Keratinocyte (primary cell): ENCODE results near the gene SPNS1. TPM values are rescaled to one million over a fixed set of nuclear protein-coding genes. Genes with fewer than 3 reads are reported as not detected.
"Not testable (repeated sequence)": the region's sequence is repeated elsewhere in the genome, so short reads cannot be mapped to it uniquely, and the experiment has no call there.

Source experiments
- DNase-seq: peaks from one replicate; pipeline ENCODE4 v3.0.0-alpha.2; 2011; ENCODE audit warnings: low read depth, missing footprints, low spot score
- FAIRE-seq: peaks from 2 replicates; lab custom pipeline; 2011; peaks lifted over from hg19 to GRCh38; lab: Jason Lieb, UNC
- H2AFZ ChIP-seq: 2 replicates; pipeline ENCODE4 v1.6.0; 2012; ENCODE audit warnings: low read length, control low read depth, inconsistent platforms; ENCODE audit not compliant: control insufficient read depth
- H3K27ac ChIP-seq: 2 replicates; pipeline ENCODE4 v1.5.1; 2011; ENCODE audit warnings: low read length; ENCODE audit not compliant: control insufficient read depth, insufficient read depth
- H3K27me3 ChIP-seq: 3 replicates; pipeline ENCODE4 v1.6.0; 2011; ENCODE audit warnings: low read length; ENCODE audit not compliant: control insufficient read depth, insufficient read depth; ENCODE audit errors: extremely low read depth
- H3K36me3 ChIP-seq, 2 experiments: 2 replicates in 1 of 2; 3 replicates in 1 of 2; pipeline ENCODE4 v1.5.1; 2011; ENCODE audit warnings: low read length in 2 of 2, mild to moderate bottlenecking in 1 of 2; ENCODE audit not compliant: control insufficient read depth in 2 of 2, insufficient read depth in 2 of 2; ENCODE audit errors: extremely low read depth in 1 of 2
- H3K4me1 ChIP-seq: 3 replicates; pipeline ENCODE4 v1.5.1; 2011; ENCODE audit warnings: low read length; ENCODE audit not compliant: control insufficient read depth, insufficient read depth; ENCODE audit errors: extremely low read depth
- H3K4me2 ChIP-seq: 3 replicates; pipeline ENCODE4 v1.6.0; 2011; ENCODE audit warnings: low read depth, low read length; ENCODE audit not compliant: control insufficient read depth, insufficient read depth; ENCODE audit errors: extremely low read depth
- H3K4me3 ChIP-seq, 3 experiments: fragments of 200-600 bp in 1 of 3; sonication (generic) in 1 of 3; 2 replicates in 2 of 3; 3 replicates in 1 of 3; pipeline ENCODE4 v1.5.1; 2011 to 2016; ENCODE audit warnings: low read length in 3 of 3, mild to moderate bottlenecking in 3 of 3, control low read depth in 2 of 3, inconsistent platforms in 1 of 3, low read depth in 1 of 3, mixed read lengths in 1 of 3, mixed run types in 1 of 3, moderate library complexity in 1 of 3; ENCODE audit not compliant: control insufficient read depth in 2 of 3, insufficient read depth in 2 of 3; ENCODE audit errors: extremely low read depth in 1 of 3
- H3K79me2 ChIP-seq: 2 replicates; pipeline ENCODE4 v1.6.0; 2012; ENCODE audit warnings: low read length; ENCODE audit not compliant: control insufficient read depth, insufficient read depth
- H3K9ac ChIP-seq: 3 replicates; pipeline ENCODE4 v1.6.0; 2011; ENCODE audit warnings: low read length; ENCODE audit not compliant: control insufficient read depth, insufficient read depth; ENCODE audit errors: extremely low read depth
- H3K9me1 ChIP-seq: 3 replicates; pipeline ENCODE4 v1.6.0; 2011; ENCODE audit warnings: low read length; ENCODE audit not compliant: control insufficient read depth, insufficient read depth; ENCODE audit errors: extremely low read depth
- H3K9me3 ChIP-seq: 2 replicates; pipeline ENCODE4 v1.5.1; 2012; ENCODE audit warnings: low read depth, low read length; ENCODE audit not compliant: control insufficient read depth
- H4K20me1 ChIP-seq: 3 replicates; pipeline ENCODE4 v1.6.0; 2011; ENCODE audit warnings: low read length; ENCODE audit not compliant: control insufficient read depth, insufficient read depth; ENCODE audit errors: extremely low read depth
- CTCF ChIP-seq, 3 experiments: IDR thresholded peaks in 1 of 3; conservative IDR thresholded peaks in 1 of 3; optimal IDR thresholded peaks in 1 of 3; 2 replicates in 2 of 3; 3 replicates in 1 of 3; pipeline versions ENCODE3 to v1.5.1; 2011; ENCODE audit warnings: low read length in 3 of 3, mild to moderate bottlenecking in 3 of 3, moderate library complexity in 2 of 3, control low read depth in 1 of 3, inconsistent platforms in 1 of 3; ENCODE audit not compliant: insufficient read depth in 2 of 3; ENCODE audit errors: extremely low read depth in 1 of 3
- EZH2 ChIP-seq: IDR thresholded peaks from one replicate; pipeline ENCODE4 v1.6.1; 2012; ENCODE audit warnings: inconsistent platforms, mild to moderate bottlenecking, low read length, moderate library complexity
- dilution Hi-C: fragments of 300-500 bp; cut with MboI; formaldehyde crosslinking; loops from one replicate; pipeline ENCODE4 v1.7.0; 2020; ENCODE audit warnings: low sequenced_read_pairs; ENCODE audit not compliant: extremely low pct_ligation_motif_present
- polyA plus RNA-seq, 5 experiments: library from polyadenylated mRNA; depleted of rRNA in 3 of 5; stranded (reverse) in 3 of 5; stranded (forward) in 1 of 5; unstranded in 1 of 5; fragments of >200 nt; gene quantifications; 1 replicate in 1 of 5; 2 replicates in 3 of 5; 3 replicates in 1 of 5; pipeline versions ENCODE4 v1.2.1 to v1.2.3, GENCODE V29; 2011 to 2012; ENCODE audit warnings: missing spikeins in 2 of 5, low read depth in 1 of 5, low replicate concordance in 1 of 5

The SPNS1 gene
- polyA plus RNA-seq, 1 donor (not counting 4 experiments of a cell fraction or from before 2014, with no cell fraction given), result 16.3 TPM

GRCh38 chr16:28977703-28978662 is 3.4 kb downstream of the SPNS1 start:
- no peak overlapping the region for H3K9ac ChIP-seq
- H3K4me2 ChIP-seq, result no peak overlapping the region
- H3K4me1 ChIP-seq, result peaks cover 8% of the 10 kb centered on the region
- no peak for FAIRE-seq
- DNase-seq, result no peak
- H4K20me1 ChIP-seq, result no peaks in the 10 kb centered on the region
- H3K27ac ChIP-seq, result no peak overlapping the region
- H3K9me1 ChIP-seq, result no peaks in the 10 kb centered on the region
- H3K9me3 ChIP-seq, result no peaks in the 10 kb centered on the region
- dilution Hi-C loops, result no loop called here
- TF ChIP-seq EZH2 (no peak), CTCF (optimal IDR thresholded peaks at IDR 0.05 in 1 of 3, IDR thresholded peaks at IDR 0.05 in 1 of 3, conservative IDR thresholded peaks at IDR 0.05 in 1 of 3; ENCODE audit: extremely low read depth in 1 of 3, insufficient read depth in 2 of 3, low read length in 3 of 3) (peak; percentile 67 to 90 (median 90))
- H3K36me3 ChIP-seq, result peaks cover 22 to 25% of the 10 kb centered on the region in 2 experiments
- peaks cover 20% of the 10 kb centered on the region for H3K79me2 ChIP-seq
- no peak overlapping the region for H3K4me3 ChIP-seq
- no peak overlapping the region for H2AFZ ChIP-seq
- H3K27me3 ChIP-seq, result no peaks in the 10 kb centered on the region

GRCh38 chr16:28980330-28980729 is 5.8 kb downstream of the SPNS1 start:
- H3K9ac ChIP-seq, H4K20me1 ChIP-seq, H3K9me3 ChIP-seq, H3K4me2 ChIP-seq, H3K4me1 ChIP-seq, H3K27me3 ChIP-seq, H2AFZ ChIP-seq, dilution Hi-C loops, FAIRE-seq, H3K4me3 ChIP-seq, H3K9me1 ChIP-seq, DNase-seq, H3K27ac ChIP-seq: not testable (repeated sequence)
- Histone ChIP-seq H3K79me2 (peaks cover 15% of the 10 kb centered on the region), H3K36me3 (peaks cover 26 to 32% of the 10 kb centered on the region in 2 experiments)
